GM19468 (cell line): ENCODE results near the gene PRF1.
"Not testable (repeated sequence)": the region's sequence is repeated elsewhere in the genome, so short reads cannot be mapped to it uniquely, and the experiment has no call there.

ENCODE experiments used
- ATAC-seq: cut with Tn5 transposase; IDR thresholded peaks from one replicate; pipeline ENCODE4 v1.9.1; 2021; ENCODE audit warnings: mild to moderate bottlenecking, moderate library complexity, moderate number of reproducible peaks; ENCODE audit not compliant: unreplicated experiment; ENCODE audit errors: extremely low read depth

Gene PRF1

GRCh38 chr10:70618663-70619062, 16.1 kb upstream of the PRF1 start:
- no peak for ATAC-seq

- no peak for ATAC-seq
Observed at GRCh38 chr10:70617798-70618568, 15.4 kb upstream of the PRF1 start.

- no peak for ATAC-seq
Observed at GRCh38 chr10:70616761-70617160, 14.2 kb upstream of the PRF1 start.

GRCh38 chr10:70615784-70616522, 13.4 kb upstream of the PRF1 start:
- no peak for ATAC-seq

- no peak for ATAC-seq
Observed at GRCh38 chr10:70615211-70615610, 12.7 kb upstream of the PRF1 start.

GRCh38 chr10:70614364-70614763, 11.8 kb upstream of the PRF1 start:
- ATAC-seq, result not testable (repeated sequence)

GRCh38 chr10:70613941-70614340, 11.4 kb upstream of the PRF1 start:
- no peak for ATAC-seq

GRCh38 chr10:70607936-70608335, 5.4 kb upstream of the PRF1 start:
- ATAC-seq, result no peak

GRCh38 chr10:70605161-70605560, 2.6 kb upstream of the PRF1 start:
- no peak for ATAC-seq

GRCh38 chr10:70604106-70604505, 1.6 kb upstream of the PRF1 start:
- ATAC-seq, result no peak

- ATAC-seq, result no peak
Observed at GRCh38 chr10:70603449-70603801, 884 bp upstream of the PRF1 start.

- ATAC-seq, result no peak
Observed at GRCh38 chr10:70601746-70602145, 795 bp downstream of the PRF1 start.

- no peak for ATAC-seq
Observed at GRCh38 chr10:70600512-70601395, 1.8 kb downstream of the PRF1 start.

GRCh38 chr10:70599791-70600190, 2.8 kb downstream of the PRF1 start:
- no peak for ATAC-seq

GRCh38 chr10:70599319-70599718, 3.2 kb downstream of the PRF1 start:
- ATAC-seq, result no peak

GRCh38 chr10:70598857-70599295, 3.7 kb downstream of the PRF1 start:
- ATAC-seq, result no peak

GRCh38 chr10:70597856-70598815, 4.4 kb downstream of the PRF1 start:
- no peak for ATAC-seq

- ATAC-seq, result no peak
Observed at GRCh38 chr10:70596860-70597809, 5.4 kb downstream of the PRF1 start.
